Endothelial cell of umbilical vein (primary cell): ENCODE results near the gene RGS7.

ENCODE experiments used
- EZH2 ChIP-seq: IDR thresholded peaks from 2 replicates; pipeline ENCODE4 v1.6.1; 2012; ENCODE audit warnings: borderline replicate concordance, low read depth, mild to moderate bottlenecking, moderate library complexity, low read length, inconsistent platforms; ENCODE audit not compliant: severe bottlenecking
- POLR2A ChIP-seq: IDR thresholded peaks from 2 replicates; pipeline ENCODE4 v1.6.1; 2012; ENCODE audit warnings: low read depth, mild to moderate bottlenecking, control low read depth, low read length
- POLR2AphosphoS5 ChIP-seq: IDR thresholded peaks from 2 replicates; pipeline ENCODE4 v1.6.1; 2012; ENCODE audit warnings: low read depth, mild to moderate bottlenecking, control low read depth, low read length, moderate library complexity; ENCODE audit not compliant: insufficient read depth
- TF ChIP-seq, protein P1 (sequence below), 2 donors: IDR thresholded peaks; 1 replicate in 1 of 2; 2 replicates in 1 of 2; pipeline ENCODE4 v1.5.1; 2011; ENCODE audit warnings: low read length in 2 of 2, mild to moderate bottlenecking in 2 of 2, moderate library complexity in 2 of 2, control low read depth in 1 of 2, inconsistent platforms in 1 of 2, low read depth in 1 of 2; ENCODE audit not compliant: insufficient read depth in 1 of 2; ENCODE audit errors: extremely low read depth in 1 of 2
- TF ChIP-seq, protein P2 (sequence below): IDR thresholded peaks from 2 replicates; pipeline ENCODE4 v1.6.1; 2011; ENCODE audit not compliant: insufficient read depth, insufficient read length

DNA sequence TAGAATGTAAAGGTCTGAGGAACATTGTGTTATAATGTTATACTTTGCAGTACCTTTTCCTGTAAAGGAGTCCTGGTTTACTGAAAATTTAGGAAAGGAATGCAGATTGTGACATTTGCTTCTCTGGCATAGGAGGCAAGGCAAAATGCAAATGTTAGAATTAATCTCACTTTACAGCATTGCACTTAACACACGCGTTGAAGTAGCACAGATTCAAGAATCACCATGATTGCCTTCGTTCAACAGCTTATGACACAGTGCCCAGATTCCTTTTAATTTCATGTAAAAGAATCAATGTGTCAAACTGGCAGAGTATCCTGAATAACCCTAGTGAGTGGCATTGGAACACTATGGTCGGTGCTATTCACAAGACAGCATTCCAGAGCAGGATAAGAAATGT is 47.4 kb downstream of the RGS7 start:
- TF ChIP-seq POLR2A (no peak), POLR2AphosphoS5 (no peak), EZH2 (no peak)
- TF ChIP-seq, protein P1, sequence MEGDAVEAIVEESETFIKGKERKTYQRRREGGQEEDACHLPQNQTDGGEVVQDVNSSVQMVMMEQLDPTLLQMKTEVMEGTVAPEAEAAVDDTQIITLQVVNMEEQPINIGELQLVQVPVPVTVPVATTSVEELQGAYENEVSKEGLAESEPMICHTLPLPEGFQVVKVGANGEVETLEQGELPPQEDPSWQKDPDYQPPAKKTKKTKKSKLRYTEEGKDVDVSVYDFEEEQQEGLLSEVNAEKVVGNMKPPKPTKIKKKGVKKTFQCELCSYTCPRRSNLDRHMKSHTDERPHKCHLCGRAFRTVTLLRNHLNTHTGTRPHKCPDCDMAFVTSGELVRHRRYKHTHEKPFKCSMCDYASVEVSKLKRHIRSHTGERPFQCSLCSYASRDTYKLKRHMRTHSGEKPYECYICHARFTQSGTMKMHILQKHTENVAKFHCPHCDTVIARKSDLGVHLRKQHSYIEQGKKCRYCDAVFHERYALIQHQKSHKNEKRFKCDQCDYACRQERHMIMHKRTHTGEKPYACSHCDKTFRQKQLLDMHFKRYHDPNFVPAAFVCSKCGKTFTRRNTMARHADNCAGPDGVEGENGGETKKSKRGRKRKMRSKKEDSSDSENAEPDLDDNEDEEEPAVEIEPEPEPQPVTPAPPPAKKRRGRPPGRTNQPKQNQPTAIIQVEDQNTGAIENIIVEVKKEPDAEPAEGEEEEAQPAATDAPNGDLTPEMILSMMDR (IDR thresholded peaks at IDR 0.05; ENCODE audit: extremely low read depth in 1 of 2, insufficient read depth in 1 of 2, low read depth in 1 of 2, low read length in 2 of 2): no peak
- TF ChIP-seq, protein P2, sequence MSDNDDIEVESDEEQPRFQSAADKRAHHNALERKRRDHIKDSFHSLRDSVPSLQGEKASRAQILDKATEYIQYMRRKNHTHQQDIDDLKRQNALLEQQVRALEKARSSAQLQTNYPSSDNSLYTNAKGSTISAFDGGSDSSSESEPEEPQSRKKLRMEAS: no peak
